ENCODE data around the gene ADGRD2. TPM values are rescaled to one million over a fixed set of nuclear protein-coding genes. Genes with fewer than 3 reads are reported as not detected.

The ADGRD2 gene
- total RNA-seq, 2 donors from 2014 or later, result 1.0 to 4.0 TPM

DNA sequence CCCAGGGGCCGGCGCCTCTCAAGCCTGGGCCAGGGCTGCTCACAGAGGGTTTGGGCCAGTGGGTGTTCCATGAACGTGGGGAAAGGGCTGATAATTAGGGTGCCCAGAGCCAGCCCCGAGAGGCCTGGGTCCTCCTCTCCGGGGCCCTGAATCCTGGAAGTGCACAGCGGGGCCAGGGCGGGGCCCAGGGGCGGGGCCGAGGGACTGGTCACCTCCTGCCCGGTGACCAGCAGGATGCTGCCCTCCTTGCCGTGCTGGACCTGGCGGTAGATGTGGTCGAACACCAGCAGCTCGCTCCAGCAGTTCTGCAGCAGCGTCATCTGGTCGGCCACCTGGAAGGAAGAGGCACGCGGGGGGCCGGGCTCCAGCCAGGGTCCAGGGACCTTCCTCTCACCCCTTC, 42.6 kb downstream of the ADGRD2 start:
- no peaks in the 10 kb centered on the region for H3K36me3 ChIP-seq
- WGBS, result 80% methylated on average over 19 of the region's 19 CpGs

GRCh38 chr9:124493218-124493617, 43.0 kb downstream of the ADGRD2 start:
- no peak for DNase-seq (ENCODE audit: low spot score)
- WGBS, result 90% methylated on average over 4 of the region's 4 CpGs
- Histone ChIP-seq H3K27ac (no peak overlapping the region), H3K27me3 (replicated peaks; ENCODE audit: insufficient read depth) (no peaks in the 10 kb centered on the region), H3K9me3 (no peaks in the 10 kb centered on the region), H3K4me1 (replicated peaks) (no peaks in the 10 kb centered on the region), H3K36me3 (no peaks in the 10 kb centered on the region), H3K4me3 (no peak overlapping the region)
- intact Hi-C loops (cut with DNase I), result no loop called here
- TF ChIP-seq POLR2A (IDR thresholded peaks at IDR 0.05) (no peak), POLR2AphosphoS5 (IDR thresholded peaks at IDR 0.05) (no peak)
- TF ChIP-seq, protein P1, sequence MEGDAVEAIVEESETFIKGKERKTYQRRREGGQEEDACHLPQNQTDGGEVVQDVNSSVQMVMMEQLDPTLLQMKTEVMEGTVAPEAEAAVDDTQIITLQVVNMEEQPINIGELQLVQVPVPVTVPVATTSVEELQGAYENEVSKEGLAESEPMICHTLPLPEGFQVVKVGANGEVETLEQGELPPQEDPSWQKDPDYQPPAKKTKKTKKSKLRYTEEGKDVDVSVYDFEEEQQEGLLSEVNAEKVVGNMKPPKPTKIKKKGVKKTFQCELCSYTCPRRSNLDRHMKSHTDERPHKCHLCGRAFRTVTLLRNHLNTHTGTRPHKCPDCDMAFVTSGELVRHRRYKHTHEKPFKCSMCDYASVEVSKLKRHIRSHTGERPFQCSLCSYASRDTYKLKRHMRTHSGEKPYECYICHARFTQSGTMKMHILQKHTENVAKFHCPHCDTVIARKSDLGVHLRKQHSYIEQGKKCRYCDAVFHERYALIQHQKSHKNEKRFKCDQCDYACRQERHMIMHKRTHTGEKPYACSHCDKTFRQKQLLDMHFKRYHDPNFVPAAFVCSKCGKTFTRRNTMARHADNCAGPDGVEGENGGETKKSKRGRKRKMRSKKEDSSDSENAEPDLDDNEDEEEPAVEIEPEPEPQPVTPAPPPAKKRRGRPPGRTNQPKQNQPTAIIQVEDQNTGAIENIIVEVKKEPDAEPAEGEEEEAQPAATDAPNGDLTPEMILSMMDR (IDR thresholded peaks at IDR 0.05), result no peak

More for the DNA sequence above, 42.6 kb downstream of the ADGRD2 start:
- TF ChIP-seq POLR2A (IDR thresholded peaks at IDR 0.05) (no peak), POLR2AphosphoS5 (IDR thresholded peaks at IDR 0.05) (no peak)
- TF ChIP-seq, protein P1 (IDR thresholded peaks at IDR 0.05), result no peak
- no peak overlapping the region for H3K4me3 ChIP-seq
- intact Hi-C loops (cut with DNase I), result no loop called here
- H3K9me3 ChIP-seq, result no peaks in the 10 kb centered on the region
- H3K4me1 ChIP-seq (replicated peaks), result no peaks in the 10 kb centered on the region
- no peak for DNase-seq (ENCODE audit: low spot score)
- no peak overlapping the region for H3K27ac ChIP-seq
- no peaks in the 10 kb centered on the region for H3K27me3 ChIP-seq (replicated peaks; ENCODE audit: insufficient read depth)

GRCh38 chr9:124493794-124494479, 43.7 kb downstream of the ADGRD2 start:
- Histone ChIP-seq H3K4me3 (no peak overlapping the region), H3K4me1 (replicated peaks) (no peaks in the 10 kb centered on the region), H3K27ac (no peak overlapping the region), H3K27me3 (replicated peaks; ENCODE audit: insufficient read depth) (no peaks in the 10 kb centered on the region), H3K9me3 (no peaks in the 10 kb centered on the region), H3K36me3 (no peaks in the 10 kb centered on the region)
- intact Hi-C loops (cut with DNase I), result no loop called here
- no peak for DNase-seq (ENCODE audit: low spot score)
- no peak for TF ChIP-seq POLR2A (IDR thresholded peaks at IDR 0.05)
- TF ChIP-seq, protein P1 (IDR thresholded peaks at IDR 0.05), result no peak
- TF ChIP-seq POLR2AphosphoS5 (IDR thresholded peaks at IDR 0.05), result no peak
- 86% methylated on average over 18 of the region's 18 CpGs for WGBS

GRCh38 chr9:124495126-124496074, 45.1 kb downstream of the ADGRD2 start:
- no peak for DNase-seq (ENCODE audit: low spot score)
- Histone ChIP-seq H3K9me3 (no peaks in the 10 kb centered on the region), H3K27me3 (replicated peaks; ENCODE audit: insufficient read depth) (peaks cover 4% of the 10 kb centered on the region), H3K36me3 (no peaks in the 10 kb centered on the region), H3K4me3 (no peak overlapping the region), H3K27ac (no peak overlapping the region), H3K4me1 (replicated peaks) (no peaks in the 10 kb centered on the region)
- intact Hi-C loops (cut with DNase I), result no loop called here
- TF ChIP-seq, protein P1 (IDR thresholded peaks at IDR 0.05), result no peak
- no peak for TF ChIP-seq POLR2A (IDR thresholded peaks at IDR 0.05)
- TF ChIP-seq POLR2AphosphoS5 (IDR thresholded peaks at IDR 0.05), result no peak
- 87% methylated on average over 27 of the region's 31 CpGs for WGBS
